Retinal pigment epithelial cell (primary cell): Measurements from ENCODE around the gene C5AR2.
"Not testable (repeated sequence)": the region's sequence is repeated elsewhere in the genome, so short reads cannot be mapped to it uniquely, and the experiment has no call there.

ENCODE experiments used
- DNase-seq: peaks from one replicate; pipeline ENCODE4 v3.0.0-alpha.2; 2010; ENCODE audit warnings: low read depth
- H3K4me3 ChIP-seq: 2 replicates; pipeline ENCODE4 v1.5.1; 2011; ENCODE audit warnings: mild to moderate bottlenecking, low read length, control low read depth, moderate library complexity
- CTCF ChIP-seq: conservative IDR thresholded peaks from 2 replicates; pipeline ENCODE4 v1.5.1; 2011; ENCODE audit warnings: low read depth, low read length, control low read depth, inconsistent platforms

C5AR2 gene

GRCh38 chr19:47331931-47332547 lies at the start of gene C5AR2:
TSS of gene C5AR2 (plus strand) at chr19:47332175. CDS start at chr19:47340800, 8,625 bp downstream.
- TF ChIP-seq CTCF, result no peak
- no peak within 1 kb of the TSS for H3K4me3 ChIP-seq
- no peak for DNase-seq

DNA sequence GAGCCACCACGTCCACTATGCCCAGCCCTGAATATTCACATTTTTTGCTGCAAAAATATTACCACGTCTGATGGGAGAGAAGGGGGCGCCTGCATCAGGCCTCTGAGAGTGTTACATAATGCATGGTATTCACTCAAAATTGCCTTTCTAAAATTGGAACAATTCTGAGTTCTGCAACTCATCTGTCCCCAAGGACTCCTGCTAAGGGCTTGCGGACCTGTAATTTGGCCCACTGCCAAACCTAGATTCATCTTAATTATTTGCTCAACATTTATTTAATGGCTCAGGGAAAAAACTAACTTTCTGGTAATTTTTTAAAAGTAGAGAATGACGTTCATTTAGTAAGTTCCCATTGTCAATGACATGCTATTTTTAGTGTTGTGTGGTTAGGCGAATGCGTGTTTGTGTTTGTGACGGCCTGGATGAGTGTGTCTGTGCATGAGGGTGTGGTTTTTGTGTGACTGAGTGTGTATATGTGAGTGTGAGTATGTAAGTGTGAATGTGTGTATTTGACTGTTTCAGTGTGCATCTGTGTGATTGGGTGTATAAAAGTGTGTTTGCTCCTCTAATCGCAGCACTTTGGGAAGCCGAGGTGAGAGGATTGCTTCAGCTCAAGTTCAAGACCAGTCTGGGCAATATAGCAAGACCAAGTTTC lies 48.4 kb upstream of the C5AR2 start:
- DNase-seq, result no peak
- H3K4me3 ChIP-seq, result no peak overlapping the region
- no peak for TF ChIP-seq CTCF

DNA sequence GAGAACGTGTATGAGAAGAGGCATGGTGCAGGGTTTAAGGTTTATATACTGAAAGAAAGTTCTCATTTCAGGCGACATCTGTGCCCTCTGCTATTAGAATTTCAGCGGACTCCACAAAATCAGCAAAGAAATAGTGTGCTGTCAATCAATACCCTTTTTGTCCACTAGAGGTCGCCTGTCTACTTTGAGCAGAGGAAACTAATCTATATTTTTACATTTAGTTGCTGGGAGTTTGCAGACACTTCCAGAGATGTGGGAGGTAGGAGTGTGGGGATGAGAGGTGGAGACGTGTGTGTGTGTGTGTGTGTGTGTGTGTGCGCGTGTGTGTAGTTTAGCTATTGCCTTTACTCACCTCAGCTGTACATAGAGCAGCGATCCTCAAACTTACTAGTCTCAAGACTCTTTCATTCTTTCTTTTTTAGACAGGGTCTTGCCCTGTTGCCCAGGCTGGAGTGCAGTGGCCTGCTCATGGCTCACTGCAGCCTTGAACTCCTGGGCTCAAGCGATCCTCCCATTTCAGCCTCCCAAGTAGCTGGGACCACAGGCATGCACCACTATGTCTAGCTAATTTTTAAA lies 47.6 kb upstream of the C5AR2 start:
- H3K4me3 ChIP-seq, result no peak overlapping the region
- peak; percentile 87 for TF ChIP-seq CTCF
- peak; percentile 12 for DNase-seq

- DNase-seq, result no peak
Observed at GRCh38 chr19:47296036-47296435, 35.9 kb upstream of the C5AR2 start.

DNA sequence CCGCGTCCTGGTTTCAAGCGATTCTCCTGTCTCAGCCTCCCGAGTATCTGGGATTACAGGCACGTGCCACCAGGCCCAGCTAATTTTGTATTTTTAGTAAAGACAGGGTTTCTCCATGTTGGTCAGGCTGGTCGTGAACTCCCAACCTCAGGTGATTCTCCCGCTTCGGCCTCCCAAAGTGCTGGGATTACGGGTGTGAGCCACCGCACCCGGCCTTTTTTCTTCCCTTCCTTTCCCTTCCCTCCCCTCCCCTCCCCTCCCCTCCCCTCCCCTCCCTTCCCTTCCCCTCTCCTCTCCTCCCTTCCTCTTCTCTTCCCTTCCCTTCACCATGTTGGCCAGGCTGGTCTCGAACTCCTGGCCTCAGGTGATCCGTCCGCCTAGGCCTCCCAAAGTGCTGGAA lies 31.1 kb upstream of the C5AR2 start:
- DNase-seq, H3K4me3 ChIP-seq: not testable (repeated sequence)

More at GRCh38 chr19:47296036-47296435, 35.9 kb upstream of the C5AR2 start:
- H3K4me3 ChIP-seq, result no peak overlapping the region
- peak; percentile 72 for TF ChIP-seq CTCF

DNA sequence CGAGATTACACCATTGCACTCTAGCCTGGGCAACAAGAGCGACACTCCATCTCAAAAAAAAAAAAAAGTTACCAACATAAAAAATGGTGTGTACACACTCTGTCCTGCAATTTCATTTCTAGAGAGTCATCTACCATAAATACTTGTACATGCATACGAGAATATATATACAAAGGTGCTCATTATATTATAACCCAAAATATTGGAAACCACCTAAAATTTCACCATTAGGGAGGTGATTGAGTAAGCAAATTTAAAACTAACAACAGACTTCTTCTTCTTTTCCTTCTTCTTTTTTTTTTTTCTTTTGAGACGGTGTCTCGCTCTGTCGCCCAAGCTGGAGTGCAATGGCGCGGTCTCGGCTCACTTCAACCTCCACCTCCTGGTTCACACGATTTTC lies 29.7 kb upstream of the C5AR2 start:
- no peak overlapping the region for H3K4me3 ChIP-seq
- no peak for TF ChIP-seq CTCF
- DNase-seq, result no peak

GRCh38 chr19:47303966-47304365 lies 28.0 kb upstream of the C5AR2 start:
- H3K4me3 ChIP-seq, result no peak overlapping the region
- no peak for DNase-seq
- no peak for TF ChIP-seq CTCF
